Stimulated activated CD4-positive, alpha-beta T cell treated with anti-CD3 and anti-CD28 coated beads, Interleukin-2, amount 100 ng/mL, for 24 hours (primary cell): Measurements from ENCODE around the gene BCAS1.

Experiments
- DNase-seq, 2 donors: peaks; one replicate each; pipeline ENCODE4 v3.0.0-alpha.2; 2020

The BCAS1 gene

GRCh38 chr20:54070187-54070987, at the start of gene BCAS1:
TSS of gene BCAS1 (minus strand) at chr20:54070594. CDS start at chr20:54058718, 11,876 bp downstream.
- DNase-seq: no peak

GRCh38 chr20:54119744-54120143, 49.4 kb upstream of the BCAS1 start:
- DNase-seq: no peak

GRCh38 chr20:54118220-54119001, 48.0 kb upstream of the BCAS1 start:
- DNase-seq: no peak

GRCh38 chr20:54116550-54117235, 46.3 kb upstream of the BCAS1 start:
- DNase-seq: no peak

GRCh38 chr20:54115172-54115854, 44.9 kb upstream of the BCAS1 start:
- DNase-seq: no peak

- no peak for DNase-seq
These were observed 43.7 kb upstream of the BCAS1 start for GRCh38 chr20:54114109-54114508.

- DNase-seq: no peak
These were observed 43.2 kb upstream of the BCAS1 start for GRCh38 chr20:54113566-54113965.

GRCh38 chr20:54112221-54112884, 42.0 kb upstream of the BCAS1 start:
- no peak for DNase-seq

- no peak for DNase-seq
These were observed 41.1 kb upstream of the BCAS1 start for GRCh38 chr20:54111460-54111859.

GRCh38 chr20:54110457-54110856, 40.1 kb upstream of the BCAS1 start:
- DNase-seq: no peak

- DNase-seq: no peak
These were observed 39.6 kb upstream of the BCAS1 start for GRCh38 chr20:54110041-54110440.

- DNase-seq: no peak
These were observed 38.4 kb upstream of the BCAS1 start for GRCh38 chr20:54108817-54109216.

GRCh38 chr20:54108326-54108642, 37.9 kb upstream of the BCAS1 start:
- DNase-seq: no peak

- DNase-seq: no peak
These were observed 37.4 kb upstream of the BCAS1 start for GRCh38 chr20:54107600-54108325.

GRCh38 chr20:54107181-54107580, 36.8 kb upstream of the BCAS1 start:
- DNase-seq: no peak

GRCh38 chr20:54106162-54106561, 35.8 kb upstream of the BCAS1 start:
- DNase-seq: no peak

GRCh38 chr20:54105653-54106052, 35.3 kb upstream of the BCAS1 start:
- DNase-seq: no peak

- DNase-seq: no peak
These were observed 34.4 kb upstream of the BCAS1 start for GRCh38 chr20:54104781-54105180.

GRCh38 chr20:54103762-54104600, 33.6 kb upstream of the BCAS1 start:
- DNase-seq: no peak

GRCh38 chr20:54103067-54103761, 32.8 kb upstream of the BCAS1 start:
- DNase-seq: peak; percentile 85 to 89
